K562 (cell line): ENCODE data around the gene GAD1. TPM values are rescaled to one million over a fixed set of nuclear protein-coding genes. Genes with fewer than 3 reads are reported as not detected.

Source experiments
- ATAC-seq: fragments of 200-7000 bp; cut with Tn5 transposase; 3 replicates; pipeline ENCODE4 v1.9.1; 2020; ENCODE audit warnings: moderate library complexity
- BruUV-seq: library from RNA; stranded (reverse); fragments of 400-500 nt; replicated peaks from 2 replicates; lab custom pipeline; 2021; lab: Mats Ljungman, UMichigan
- CTCF ChIA-PET: fragments of 300-600 bp; formaldehyde crosslinking; extraction: SDS; loops from one replicate; lab custom pipeline; 2021; ENCODE audit warnings: low intra/inter-chr PET ratio; lab: Yijun Ruan, JAX
- POLR2A ChIA-PET: fragments of 300-600, 350-650 bp; sonication (Branson Sonifier 250); formaldehyde crosslinking; extraction: SDS; loops from one replicate; lab custom pipeline; 2021; ENCODE audit warnings: antibody characterized with exemption, inconsistent platforms; lab: Yijun Ruan, JAX
- DNase-seq, 4 experiments: peaks; one replicate each; pipeline versions ENCODE4 v3.0.0 to v3.0.0-alpha.2; 2011 to 2018; ENCODE audit warnings: low spot score in 3 of 4, mixed read lengths in 3 of 4; ENCODE audit errors: extremely low read depth in 1 of 4
- FAIRE-seq: peaks from 2 replicates; lab custom pipeline; 2011; peaks lifted over from hg19 to GRCh38; lab: Jason Lieb, UNC
- H2AFZ ChIP-seq: 2 replicates; pipeline ENCODE4 v1.6.0; 2011; ENCODE audit warnings: low read depth, low read length, control low read depth, inconsistent platforms
- H3K27ac ChIP-seq: fragments of 200-600 bp; 3 replicates; pipeline ENCODE4 v1.8.0; 2011; ENCODE audit warnings: low read depth, mild to moderate bottlenecking, control low read depth, inconsistent platforms, low read length, moderate library complexity, mixed read lengths; ENCODE audit errors: extremely low read depth
- H3K27me3 ChIP-seq, 2 experiments: fragments of 300-600 bp in 1 of 2; 2 replicates in 1 of 2; 3 replicates in 1 of 2; pipeline versions ENCODE4 v1.6.0 to v1.8.0; 2011; ENCODE audit warnings: inconsistent platforms in 2 of 2, low read length in 2 of 2, mild to moderate bottlenecking in 1 of 2, mixed read lengths in 1 of 2, moderate library complexity in 1 of 2; ENCODE audit not compliant: control insufficient read depth in 2 of 2, insufficient read depth in 2 of 2
- H3K36me3 ChIP-seq: fragments of 300-600 bp; 3 replicates; pipeline ENCODE4 v1.8.0; 2011; ENCODE audit warnings: mild to moderate bottlenecking, low read length, inconsistent platforms; ENCODE audit not compliant: control insufficient read depth, insufficient read depth
- H3K4me1 ChIP-seq, 2 experiments: fragments of 200-600 bp in 1 of 2; replicated peaks in 1 of 2; 2 replicates in 1 of 2; 3 replicates in 1 of 2; pipeline versions ENCODE4 v1.5.1 to v1.8.0; 2011; ENCODE audit warnings: inconsistent platforms in 2 of 2, low read length in 2 of 2, mild to moderate bottlenecking in 1 of 2, mixed read lengths in 1 of 2, moderate library complexity in 1 of 2; ENCODE audit not compliant: control insufficient read depth in 2 of 2, insufficient read depth in 2 of 2
- H3K4me2 ChIP-seq: 2 replicates; pipeline ENCODE4 v1.6.1; 2011; ENCODE audit warnings: low read length, control low read depth, inconsistent platforms, mixed read lengths; ENCODE audit not compliant: insufficient read depth
- H3K4me3 ChIP-seq: fragments of 200-600 bp; sonication (generic), shearing (Covaris generic); 2 replicates; pipeline ENCODE4 v1.5.1; 2016; ENCODE audit warnings: control low read depth, inconsistent platforms
- H3K79me2 ChIP-seq: fragments of 200-600 bp; 3 replicates; pipeline ENCODE4 v1.8.0; 2011; ENCODE audit warnings: low read length, inconsistent platforms; ENCODE audit not compliant: control insufficient read depth, insufficient read depth
- H3K9ac ChIP-seq, 2 experiments: 2 replicates each; pipeline versions ENCODE4 v1.6.0 to v1.6.1; 2011; ENCODE audit warnings: low read depth in 2 of 2, low read length in 2 of 2, control low read depth in 1 of 2, inconsistent platforms in 1 of 2, mild to moderate bottlenecking in 1 of 2, mixed read lengths in 1 of 2; ENCODE audit not compliant: insufficient read depth in 1 of 2
- H3K9me1 ChIP-seq: one replicate; pipeline ENCODE4 v1.6.0; 2011; ENCODE audit warnings: inconsistent platforms, mild to moderate bottlenecking, low read length, moderate library complexity; ENCODE audit not compliant: control insufficient read depth, insufficient read depth
- H3K9me3 ChIP-seq: replicated peaks from 2 replicates; pipeline ENCODE4 v1.5.1; 2011; ENCODE audit warnings: low read depth, low read length, inconsistent platforms; ENCODE audit not compliant: control insufficient read depth, insufficient read depth
- H4K20me1 ChIP-seq: replicated peaks from 2 replicates; pipeline ENCODE4 v1.6.1; 2011; ENCODE audit warnings: low read length, inconsistent platforms, mixed read lengths; ENCODE audit not compliant: control insufficient read depth, insufficient read depth
- SNRNP70 ChIP-seq: fragments of 200-400 bp; formaldehyde crosslinking; optimal IDR thresholded peaks from 2 replicates; pipeline ENCODE3; 2017; ENCODE audit warnings: low read depth, low read length
- TCFL5 ChIP-seq: fragments of 250-450 bp; sonication (Bioruptor Pico); conservative IDR thresholded peaks from 2 replicates; pipeline ENCODE4 v1.6.1; 2021; ENCODE audit warnings: mild to moderate bottlenecking, moderate library complexity, matching md5 sums
- ZBTB34 ChIP-seq: fragments of 250-450 bp; sonication (Bioruptor Pico); IDR thresholded peaks from 2 replicates; pipeline ENCODE4 v1.8.0; 2021; ENCODE audit warnings: mild to moderate bottlenecking, moderate library complexity
- ZNF263 ChIP-seq: sonication (generic); formaldehyde crosslinking; IDR thresholded peaks from 2 replicates; pipeline ENCODE4 v1.8.0; 2022; ENCODE audit warnings: mild to moderate bottlenecking, missing genetic modification reagents, borderline replicate concordance
- ZNF764 ChIP-seq: fragments of 250-450 bp; sonication (Bioruptor Pico); IDR thresholded peaks from 2 replicates; pipeline ENCODE4 v1.4.0; 2020; ENCODE audit warnings: low read depth, mild to moderate bottlenecking, moderate library complexity
- WGBS: fragments of 100-300 bp; shearing (Covaris generic); methylation state at CpG from one replicate; pipeline ENCODE4 v1.1.6; 2016; ENCODE audit warnings: low coverage, mixed read lengths; ENCODE audit not compliant: insufficient coverage; ENCODE audit errors: missing lambda C conversion rate; 5-methylcytosine and 5-hydroxymethylcytosine counted together
- in situ Hi-C: fragments of 300-500 bp; cut with MboI; formaldehyde crosslinking; loops from 4 replicates; pipeline ENCODE4 v1.15.0; 2018; ENCODE audit warnings: inconsistent platforms, mixed read lengths
- intact Hi-C: fragments of 100-400 bp; cut with micrococcal nuclease; formaldehyde crosslinking; loops from 2 replicates; pipeline ENCODE4 v1.14.2; 2022
- polyA plus RNA-seq, 8 experiments: library from polyadenylated mRNA; depleted of rRNA in 4 of 8; stranded (reverse) in 5 of 8; unstranded in 3 of 8; fragments of >200 nt; fragmentation: Nextera tagmentation in 2 of 8; fragmentation: Illumina TruSeq in 1 of 8; extraction: Ambion mirVana in 2 of 8; extraction: Trizol in 1 of 8; gene quantifications; 2 replicates each; pipeline versions ENCODE4 v1.2.1 to v1.2.3, GENCODE V29; 2011 to 2014; ENCODE audit warnings: inconsistent platforms in 1 of 8, missing spikeins in 1 of 8
- total RNA-seq, 7 experiments: library from RNA; depleted of rRNA in 6 of 7; stranded (reverse); fragments of >200 nt in 6 of 7; fragmentation: Illumina TruSeq in 2 of 7; extraction: Trizol in 2 of 7; gene quantifications; 2 replicates each; pipeline versions ENCODE4 v1.2.1 to v1.2.3, GENCODE V29; 2011 to 2021; ENCODE audit warnings: low replicate concordance in 1 of 7

The GAD1 gene
- total and polyA plus RNA-seq, 9 of the 15 experiments (the other 6 are each of a cell fraction or from before 2014, with no cell fraction given), result 2.7 to 29.1 (median 15.7) TPM

- Histone ChIP-seq H3K9me1 (no peaks in the 10 kb centered on the region), H3K27me3 (peaks cover 0 to 22% of the 10 kb centered on the region in 2 experiments; a peak in 2 of 5 replicates), H3K4me3 (no peak overlapping the region), H3K4me1 (peaks cover 4% of the 10 kb centered on the region in 2 experiments; a peak in 3 of 5 replicates), H2AFZ (no peak overlapping the region), H3K79me2 (no peaks in the 10 kb centered on the region), H3K9ac (no peak overlapping the region), H4K20me1 (no peaks in the 10 kb centered on the region), H3K4me2 (no peak overlapping the region), H3K9me3 (no peaks in the 10 kb centered on the region; the same call in 1 of the 2 replicates), H3K27ac (no peak overlapping the region), H3K36me3 (no peaks in the 10 kb centered on the region)
- ChIA-PET POLR2A (no interaction called here), CTCF (no interaction called here)
- intact Hi-C loops (no loop called here), in situ Hi-C loops (no loop called here)
- WGBS, result 37% methylated on average over 4 of the region's 5 CpGs
- BruUV-seq, result no TSS peak
- no peak for ATAC-seq
- DNase-seq, result no peak
- no peak for TF ChIP-seq ZBTB34
- TF ChIP-seq ZNF764 (CRISPR knock-in tag), result no peak
- TF ChIP-seq SNRNP70, result no peak
- peak; percentile 90 for TF ChIP-seq ZNF263 (CRISPR knock-in tag)
- TF ChIP-seq TCFL5, result no peak
- FAIRE-seq, result no peak
Measured at GRCh38 chr2:170828533-170828916, 11.8 kb downstream of the GAD1 start.
